Progenitor cell of endocrine pancreas (in vitro differentiated cells): ENCODE data around the gene PRSS1. TPM values are rescaled to one million over a fixed set of nuclear protein-coding genes. Genes with fewer than 3 reads are reported as not detected.
A peak's percentile ranks its signal among the peaks of the same experiment; 100 is the strongest.

Source experiments
- DNase-seq: peaks from one replicate; pipeline ENCODE4 v3.0.0; 2021; ENCODE audit warnings: low spot score; ENCODE audit not compliant: unreplicated experiment
- H3K27ac Mint-ChIP-seq: 2 replicates; pipeline ENCODE4 v1.8.0; 2021; ENCODE audit warnings: mild to moderate bottlenecking, moderate library complexity, mixed read lengths
- H3K27me3 Mint-ChIP-seq: 2 replicates; pipeline ENCODE4 v1.8.0; 2021; ENCODE audit warnings: mixed read lengths
- H3K36me3 Mint-ChIP-seq: 2 replicates; pipeline ENCODE4 v1.8.0; 2022; ENCODE audit warnings: mixed read lengths; ENCODE audit not compliant: insufficient read depth
- H3K4me1 Mint-ChIP-seq: 2 replicates; pipeline ENCODE4 v1.8.0; 2021; ENCODE audit warnings: low read depth, mixed read lengths
- H3K4me3 Mint-ChIP-seq: 2 replicates; pipeline ENCODE4 v1.8.0; 2021; ENCODE audit warnings: low read depth, mild to moderate bottlenecking, moderate library complexity, mixed read lengths
- H3K9me3 Mint-ChIP-seq: 2 replicates; pipeline ENCODE4 v1.8.0; 2021; ENCODE audit warnings: low read depth, mixed read lengths
- total RNA-seq: library from RNA; stranded (reverse); gene quantifications from 2 replicates; pipeline ENCODE4 v1.2.1, GENCODE V29; 2021
- TF ChIP-seq, protein P1 (sequence below): fragments of 200-600 bp; sonication (generic); IDR thresholded peaks from one replicate; pipeline ENCODE4 v1.5.0; 2021; ENCODE audit warnings: antibody characterized with exemption, mild to moderate bottlenecking; ENCODE audit not compliant: unreplicated experiment

The PRSS1 gene
- total RNA-seq, 1 donor from 2014 or later = 32.1 TPM

DNA sequence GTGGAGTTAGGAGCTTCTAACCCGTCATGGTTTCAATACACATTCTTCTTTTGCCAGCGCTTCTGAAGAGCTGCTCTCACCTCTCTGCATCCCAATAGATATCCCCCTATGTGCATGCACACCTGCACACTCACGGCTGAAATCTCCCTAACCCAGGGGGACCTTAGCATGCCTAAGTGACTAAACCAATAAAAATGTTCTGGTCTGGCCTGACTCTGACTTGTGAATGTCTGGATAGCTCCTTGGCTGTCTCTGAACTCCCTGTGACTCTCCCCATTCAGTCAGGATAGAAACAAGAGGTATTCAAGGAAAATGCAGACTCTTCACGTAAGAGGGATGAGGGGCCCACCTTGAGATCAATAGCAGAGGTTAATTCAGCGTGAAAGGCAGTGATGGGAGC is 43.9 kb downstream of the PRSS1 start:
- Mint-ChIP-seq H3K4me1 (peaks cover 8% of the 10 kb centered on the region), H3K27ac (no peak overlapping the region), H3K4me3 (no peak overlapping the region), H3K9me3 (no peaks in the 10 kb centered on the region), H3K36me3 (no peaks in the 10 kb centered on the region), H3K27me3 (peaks cover 74% of the 10 kb centered on the region)
- no peak for DNase-seq
- TF ChIP-seq, protein P1, sequence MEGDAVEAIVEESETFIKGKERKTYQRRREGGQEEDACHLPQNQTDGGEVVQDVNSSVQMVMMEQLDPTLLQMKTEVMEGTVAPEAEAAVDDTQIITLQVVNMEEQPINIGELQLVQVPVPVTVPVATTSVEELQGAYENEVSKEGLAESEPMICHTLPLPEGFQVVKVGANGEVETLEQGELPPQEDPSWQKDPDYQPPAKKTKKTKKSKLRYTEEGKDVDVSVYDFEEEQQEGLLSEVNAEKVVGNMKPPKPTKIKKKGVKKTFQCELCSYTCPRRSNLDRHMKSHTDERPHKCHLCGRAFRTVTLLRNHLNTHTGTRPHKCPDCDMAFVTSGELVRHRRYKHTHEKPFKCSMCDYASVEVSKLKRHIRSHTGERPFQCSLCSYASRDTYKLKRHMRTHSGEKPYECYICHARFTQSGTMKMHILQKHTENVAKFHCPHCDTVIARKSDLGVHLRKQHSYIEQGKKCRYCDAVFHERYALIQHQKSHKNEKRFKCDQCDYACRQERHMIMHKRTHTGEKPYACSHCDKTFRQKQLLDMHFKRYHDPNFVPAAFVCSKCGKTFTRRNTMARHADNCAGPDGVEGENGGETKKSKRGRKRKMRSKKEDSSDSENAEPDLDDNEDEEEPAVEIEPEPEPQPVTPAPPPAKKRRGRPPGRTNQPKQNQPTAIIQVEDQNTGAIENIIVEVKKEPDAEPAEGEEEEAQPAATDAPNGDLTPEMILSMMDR = no peak

DNA sequence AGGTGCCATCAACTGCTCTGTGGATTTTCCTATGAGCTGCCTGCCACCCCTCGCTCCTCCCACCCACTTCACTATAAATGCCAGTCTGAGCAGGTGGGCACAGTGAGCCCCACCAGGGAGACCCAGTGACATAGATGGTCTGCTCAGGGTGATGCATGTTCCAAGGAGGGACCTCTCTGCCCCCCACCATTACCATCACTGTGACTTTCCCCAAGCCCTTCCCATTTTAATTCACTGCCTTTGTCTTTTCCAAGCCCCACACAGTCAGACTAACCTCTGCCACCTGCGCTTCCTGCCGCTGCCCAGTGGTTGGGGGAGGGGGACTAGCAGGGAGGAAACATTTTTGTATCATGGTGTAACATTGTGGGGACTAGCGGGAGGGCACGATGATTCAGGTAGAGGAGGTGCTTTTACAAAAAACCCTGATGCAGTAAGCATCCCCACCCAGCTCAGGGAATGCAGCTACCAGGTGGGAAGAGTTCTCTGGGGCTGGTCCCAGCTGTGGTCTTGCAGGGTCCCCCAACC is 46.1 kb downstream of the PRSS1 start:
- TF ChIP-seq, protein P1 = no peak
- no peak overlapping the region for H3K4me3 Mint-ChIP-seq
- H3K27ac Mint-ChIP-seq = no peak overlapping the region

DNA sequence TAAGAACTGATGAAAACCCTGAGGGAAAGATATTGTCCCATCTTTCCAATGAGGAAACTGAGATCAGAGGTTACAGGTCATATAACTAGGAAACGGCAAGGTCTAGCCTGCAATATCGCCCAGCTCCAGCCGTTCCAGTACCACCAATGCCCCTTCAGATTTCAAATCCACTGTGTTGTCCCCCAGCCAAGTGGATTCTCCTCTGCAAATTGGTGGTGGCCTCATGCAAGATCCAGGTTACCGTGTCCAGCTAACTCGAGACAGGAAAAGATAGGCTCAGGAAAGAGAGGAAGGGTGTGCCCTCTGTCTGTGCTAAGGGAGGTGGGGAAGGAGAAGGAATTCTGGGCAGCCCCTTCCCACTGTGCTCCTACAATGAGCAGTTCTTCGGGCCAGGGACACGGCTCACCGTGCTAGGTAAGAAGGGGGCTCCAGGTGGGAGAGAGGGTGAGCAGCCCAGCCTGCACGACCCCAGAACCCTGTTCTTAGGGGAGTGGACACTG is 46.8 kb downstream of the PRSS1 start:
- TF ChIP-seq, protein P1 = no peak
- H3K9me3 Mint-ChIP-seq = no peaks in the 10 kb centered on the region
- peak overlapping the region; percentile 69 for H3K4me3 Mint-ChIP-seq
- DNase-seq = no peak
- H3K4me1 Mint-ChIP-seq = peaks cover 8% of the 10 kb centered on the region
- no peak overlapping the region for H3K27ac Mint-ChIP-seq
- H3K27me3 Mint-ChIP-seq = peaks cover 81% of the 10 kb centered on the region
- H3K36me3 Mint-ChIP-seq = no peaks in the 10 kb centered on the region

More for the DNA sequence above, 46.1 kb downstream of the PRSS1 start:
- H3K36me3 Mint-ChIP-seq = no peaks in the 10 kb centered on the region
- peaks cover 80% of the 10 kb centered on the region for H3K27me3 Mint-ChIP-seq
- H3K9me3 Mint-ChIP-seq = no peaks in the 10 kb centered on the region
- H3K4me1 Mint-ChIP-seq = peaks cover 8% of the 10 kb centered on the region
- DNase-seq = no peak

DNA sequence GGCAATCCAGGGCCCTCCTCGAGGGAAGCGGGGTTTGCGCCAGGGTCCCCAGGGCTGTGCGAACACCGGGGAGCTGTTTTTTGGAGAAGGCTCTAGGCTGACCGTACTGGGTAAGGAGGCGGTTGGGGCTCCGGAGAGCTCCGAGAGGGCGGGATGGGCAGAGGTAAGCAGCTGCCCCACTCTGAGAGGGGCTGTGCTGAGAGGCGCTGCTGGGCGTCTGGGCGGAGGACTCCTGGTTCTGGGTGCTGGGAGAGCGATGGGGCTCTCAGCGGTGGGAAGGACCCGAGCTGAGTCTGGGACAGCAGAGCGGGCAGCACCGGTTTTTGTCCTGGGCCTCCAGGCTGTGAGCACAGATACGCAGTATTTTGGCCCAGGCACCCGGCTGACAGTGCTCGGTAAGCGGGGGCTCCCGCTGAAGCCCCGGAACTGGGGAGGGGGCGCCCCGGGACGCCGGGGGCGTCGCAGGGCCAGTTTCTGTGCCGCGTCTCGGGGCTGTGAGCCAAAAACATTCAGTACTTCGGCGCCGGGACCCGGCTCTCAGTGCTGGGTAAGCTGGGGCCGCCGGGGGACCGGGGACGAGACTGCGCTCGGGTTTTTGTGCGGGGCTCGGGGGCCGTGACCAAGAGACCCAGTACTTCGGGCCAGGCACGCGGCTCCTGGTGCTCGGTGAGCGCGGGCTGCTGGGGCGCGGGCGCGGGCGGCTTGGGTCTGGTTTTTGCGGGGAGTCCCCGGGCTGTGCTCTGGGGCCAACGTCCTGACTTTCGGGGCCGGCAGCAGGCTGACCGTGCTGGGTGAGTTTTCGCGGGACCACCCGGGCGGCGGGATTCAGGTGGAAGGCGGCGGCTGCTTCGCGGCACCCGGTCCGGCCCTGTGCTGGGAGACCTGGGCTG is 47.5 kb downstream of the PRSS1 start:
- Mint-ChIP-seq H3K36me3 (no peaks in the 10 kb centered on the region), H3K4me3 (peak overlapping the region; percentile 69), H3K4me1 (peaks cover 8% of the 10 kb centered on the region), H3K9me3 (no peaks in the 10 kb centered on the region), H3K27ac (no peak overlapping the region), H3K27me3 (peaks cover 84% of the 10 kb centered on the region)
- TF ChIP-seq, protein P1 = no peak
- peak; percentile 21 for DNase-seq

DNA sequence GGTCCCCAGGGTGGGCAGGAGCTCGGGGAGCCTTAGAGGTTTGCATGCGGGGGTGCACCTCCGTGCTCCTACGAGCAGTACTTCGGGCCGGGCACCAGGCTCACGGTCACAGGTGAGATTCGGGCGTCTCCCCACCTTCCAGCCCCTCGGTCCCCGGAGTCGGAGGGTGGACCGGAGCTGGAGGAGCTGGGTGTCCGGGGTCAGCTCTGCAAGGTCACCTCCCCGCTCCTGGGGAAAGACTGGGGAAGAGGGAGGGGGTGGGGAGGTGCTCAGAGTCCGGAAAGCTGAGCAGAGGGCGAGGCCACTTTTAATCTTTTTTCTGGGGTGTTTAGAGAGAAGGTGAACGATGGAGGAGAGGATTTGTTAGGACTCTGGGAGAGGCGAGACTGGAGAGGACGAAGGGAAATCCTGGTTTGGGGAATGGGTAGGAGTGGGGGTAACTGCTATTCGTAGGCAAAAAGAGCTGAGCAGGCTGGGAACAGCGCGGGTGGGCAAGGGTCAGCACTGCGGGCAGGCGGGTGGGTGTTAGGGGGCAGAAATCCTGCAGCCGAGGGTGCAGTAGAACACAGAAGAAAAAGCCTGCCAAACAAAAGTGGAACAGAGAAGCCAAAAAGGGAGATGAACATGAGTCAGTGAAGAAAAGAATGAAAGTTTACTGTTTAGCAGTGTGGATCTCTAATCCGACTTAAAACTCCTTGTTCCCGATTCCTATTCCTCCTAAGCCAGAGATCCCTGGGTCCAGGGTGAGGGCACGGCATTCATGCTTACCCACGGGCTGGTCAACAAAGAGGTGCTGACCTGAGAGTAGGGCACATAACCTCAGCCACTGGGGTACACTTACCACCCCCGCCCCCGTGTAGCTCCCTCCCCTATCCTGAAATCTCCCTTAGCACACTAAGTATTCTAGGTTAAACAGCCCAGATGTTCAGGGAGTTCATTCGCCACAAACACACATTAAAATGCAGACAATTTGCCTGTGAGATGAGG is 48.4 kb downstream of the PRSS1 start:
- TF ChIP-seq, protein P1 = no peak
- peaks cover 8% of the 10 kb centered on the region for H3K4me1 Mint-ChIP-seq
- H3K27ac Mint-ChIP-seq = no peak overlapping the region
- peaks cover 88% of the 10 kb centered on the region for H3K27me3 Mint-ChIP-seq
- H3K36me3 Mint-ChIP-seq = no peaks in the 10 kb centered on the region
- H3K4me3 Mint-ChIP-seq = peak overlapping the region; percentile 69
- no peak for DNase-seq
- H3K9me3 Mint-ChIP-seq = no peaks in the 10 kb centered on the region
